Natural killer cell (primary cell): Measurements from ENCODE around the gene ARMH3. TPM values are rescaled to one million over a fixed set of nuclear protein-coding genes. Genes with fewer than 3 reads are reported as not detected.
A peak's percentile ranks its signal among the peaks of the same experiment; 100 is the strongest.

Experiments
- ATAC-seq, 3 donors: fragments of 150-1000 bp in 2 of 3; fragments of 200-7000 bp in 1 of 3; cut with Tn5 transposase; 1 replicate in 1 of 3; 2 replicates in 2 of 3; pipeline ENCODE4 v1.10.0; 2021; ENCODE audit warnings: mild to moderate bottlenecking in 2 of 3, moderate library complexity in 2 of 3
- DNase-seq, 2 donors: peaks; one replicate each; pipeline versions ENCODE4 v3.0.0 to v3.0.0-alpha.2; 2013 to 2021; ENCODE audit warnings: mixed read lengths in 1 of 2
- H3K27ac ChIP-seq: one replicate; pipeline ENCODE4 v1.5.1; 2013; ENCODE audit warnings: mild to moderate bottlenecking, low read length
- H3K27me3 ChIP-seq: one replicate; pipeline ENCODE4 v1.6.1; 2013; ENCODE audit warnings: low read length; ENCODE audit not compliant: control insufficient read depth, insufficient read depth
- H3K36me3 ChIP-seq: one replicate; pipeline ENCODE4 v1.6.1; 2013; ENCODE audit warnings: low read length; ENCODE audit not compliant: control insufficient read depth, insufficient read depth
- H3K4me1 ChIP-seq: one replicate; pipeline ENCODE4 v1.6.1; 2013; ENCODE audit warnings: low read length; ENCODE audit not compliant: control insufficient read depth, insufficient read depth
- H3K4me3 ChIP-seq: one replicate; pipeline ENCODE4 v1.5.1; 2013; ENCODE audit warnings: low read length
- H3K9me3 ChIP-seq: one replicate; pipeline ENCODE4 v1.6.1; 2013; ENCODE audit warnings: low read length; ENCODE audit not compliant: control insufficient read depth, insufficient read depth
- H3K27ac Mint-ChIP-seq, 2 donors: one replicate each; pipeline ENCODE4 v1.8.0; 2022; ENCODE audit warnings: mild to moderate bottlenecking in 2 of 2, mixed read lengths in 2 of 2, moderate library complexity in 1 of 2
- H3K27me3 Mint-ChIP-seq, 2 donors: one replicate each; pipeline ENCODE4 v1.8.0; 2022; ENCODE audit warnings: low read depth in 2 of 2, mixed read lengths in 2 of 2
- H3K36me3 Mint-ChIP-seq: one replicate; pipeline ENCODE4 v1.8.0; 2022; ENCODE audit warnings: mixed read lengths
- H3K4me1 Mint-ChIP-seq, 2 donors: one replicate each; pipeline ENCODE4 v1.8.0; 2022; ENCODE audit warnings: mixed read lengths in 2 of 2
- H3K4me3 Mint-ChIP-seq: one replicate; pipeline ENCODE4 v1.8.0; 2022; ENCODE audit warnings: mild to moderate bottlenecking, moderate library complexity, mixed read lengths
- H3K9me3 Mint-ChIP-seq, 2 donors: one replicate each; pipeline ENCODE4 v1.8.0; 2022; ENCODE audit warnings: mixed read lengths in 2 of 2
- CTCF ChIP-seq: fragments of 200-600 bp; IDR thresholded peaks from one replicate; pipeline ENCODE4 v1.8.0; 2022; ENCODE audit warnings: antibody characterized with exemption
- WGBS: methylation state at CpG from one replicate; pipeline ENCODE4 v1.1.7; 2013; ENCODE audit warnings: missing lambda C conversion rate; ENCODE audit not compliant: insufficient coverage; 5-methylcytosine and 5-hydroxymethylcytosine counted together
- intact Hi-C: fragments of 100-400 bp; cut with micrococcal nuclease; formaldehyde crosslinking; loops from one replicate; pipeline ENCODE4 v1.14.2; 2022
- total RNA-seq, 4 donors: library from RNA; stranded (reverse); fragments of 120-200 nt in 1 of 4; gene quantifications; one replicate each; pipeline versions ENCODE4 v1.2.3 to v1.2.4, GENCODE V29; 2013 to 2022

ARMH3 gene
- total RNA-seq, 3 donors from 2014 or later (not counting 1 experiment from before 2014, with no cell fraction given), result 29.9 to 38.9 (median 35.4) TPM

GRCh38 chr10:101960879-101961395 lies 95.0 kb downstream of the ARMH3 start:
- no peak for TF ChIP-seq CTCF
- no peaks in the 10 kb centered on the region for H3K36me3 Mint-ChIP-seq
- H3K4me1 Mint-ChIP-seq, result peaks cover 0 to 4% of the 10 kb centered on the region in 2 donors
- no peak for ATAC-seq
- no peak overlapping the region for H3K27ac ChIP-seq
- no peaks in the 10 kb centered on the region for H3K27me3 Mint-ChIP-seq
- no peaks in the 10 kb centered on the region for H3K4me1 ChIP-seq
- H3K27me3 ChIP-seq, result no peaks in the 10 kb centered on the region
- no peak overlapping the region for H3K4me3 Mint-ChIP-seq
- no peak for DNase-seq
- H3K9me3 Mint-ChIP-seq, result no peaks in the 10 kb centered on the region
- H3K36me3 ChIP-seq, result peaks cover 9% of the 10 kb centered on the region
- WGBS, result 88% methylated on average over 6 of the region's 6 CpGs
- no peaks in the 10 kb centered on the region for H3K9me3 ChIP-seq
- no peak overlapping the region for H3K4me3 ChIP-seq
- intact Hi-C loops, result no loop called here
- no peak overlapping the region for H3K27ac Mint-ChIP-seq

- no peaks in the 10 kb centered on the region for H3K27me3 Mint-ChIP-seq
- ATAC-seq (no peak), DNase-seq (no peak)
- WGBS, result 94% methylated on average over 8 of the region's 8 CpGs
- no peaks in the 10 kb centered on the region for H3K27me3 ChIP-seq
- H3K27ac ChIP-seq, result no peak overlapping the region
- H3K4me1 Mint-ChIP-seq, result peaks cover 0 to 4% of the 10 kb centered on the region in 2 donors
- no peak for TF ChIP-seq CTCF
- H3K4me1 ChIP-seq, result no peaks in the 10 kb centered on the region
- intact Hi-C loops, result no loop called here
- H3K9me3 Mint-ChIP-seq, result no peaks in the 10 kb centered on the region
- H3K36me3 ChIP-seq, result peaks cover 19% of the 10 kb centered on the region
- no peak overlapping the region for H3K27ac Mint-ChIP-seq
- no peak overlapping the region for H3K4me3 ChIP-seq
- no peaks in the 10 kb centered on the region for H3K9me3 ChIP-seq
- peaks cover 8% of the 10 kb centered on the region for H3K36me3 Mint-ChIP-seq
- no peak overlapping the region for H3K4me3 Mint-ChIP-seq
Observed at GRCh38 chr10:101959346-101959916, 96.5 kb downstream of the ARMH3 start.

GRCh38 chr10:101958691-101959090 lies 97.3 kb downstream of the ARMH3 start:
- DNase-seq (no peak), ATAC-seq (no peak)
- Mint-ChIP-seq H3K36me3 (peaks cover 11% of the 10 kb centered on the region), H3K27ac (peak overlapping the region in 1 of 2 donors; percentile 52), H3K9me3 (no peaks in the 10 kb centered on the region), H3K4me1 (peaks cover 0 to 4% of the 10 kb centered on the region in 2 donors), H3K27me3 (no peaks in the 10 kb centered on the region), H3K4me3 (no peak overlapping the region)
- no peaks in the 10 kb centered on the region for H3K4me1 ChIP-seq
- no peak overlapping the region for H3K4me3 ChIP-seq
- H3K36me3 ChIP-seq, result peaks cover 25% of the 10 kb centered on the region
- no CpG with 5 or more reads among the region's 1 CpG for WGBS
- intact Hi-C loops, result no loop called here
- H3K9me3 ChIP-seq, result no peaks in the 10 kb centered on the region
- no peaks in the 10 kb centered on the region for H3K27me3 ChIP-seq
- no peak for TF ChIP-seq CTCF
- no peak overlapping the region for H3K27ac ChIP-seq

- ATAC-seq (no peak), DNase-seq (no peak)
- Mint-ChIP-seq H3K4me3 (no peak overlapping the region), H3K36me3 (peaks cover 11% of the 10 kb centered on the region), H3K27me3 (no peaks in the 10 kb centered on the region), H3K9me3 (no peaks in the 10 kb centered on the region), H3K27ac (no peak overlapping the region), H3K4me1 (peaks cover 0 to 4% of the 10 kb centered on the region in 2 donors)
- no peaks in the 10 kb centered on the region for H3K27me3 ChIP-seq
- no peaks in the 10 kb centered on the region for H3K4me1 ChIP-seq
- H3K36me3 ChIP-seq, result peaks cover 28% of the 10 kb centered on the region
- 100% methylated on average over 1 of the region's 1 CpG for WGBS
- H3K9me3 ChIP-seq, result no peaks in the 10 kb centered on the region
- intact Hi-C loops, result no loop called here
- no peak overlapping the region for H3K27ac ChIP-seq
- no peak for TF ChIP-seq CTCF
- H3K4me3 ChIP-seq, result no peak overlapping the region
Observed at GRCh38 chr10:101956898-101957297, 99.1 kb downstream of the ARMH3 start.
